NCI-H2107 (cell line): Measurements from ENCODE around the gene C6orf89.

Experiments used
- DNase-seq: peaks from one replicate; lab custom pipeline; 2025; lab: John Stamatoyannopoulos, UW

Gene C6orf89, protein sequence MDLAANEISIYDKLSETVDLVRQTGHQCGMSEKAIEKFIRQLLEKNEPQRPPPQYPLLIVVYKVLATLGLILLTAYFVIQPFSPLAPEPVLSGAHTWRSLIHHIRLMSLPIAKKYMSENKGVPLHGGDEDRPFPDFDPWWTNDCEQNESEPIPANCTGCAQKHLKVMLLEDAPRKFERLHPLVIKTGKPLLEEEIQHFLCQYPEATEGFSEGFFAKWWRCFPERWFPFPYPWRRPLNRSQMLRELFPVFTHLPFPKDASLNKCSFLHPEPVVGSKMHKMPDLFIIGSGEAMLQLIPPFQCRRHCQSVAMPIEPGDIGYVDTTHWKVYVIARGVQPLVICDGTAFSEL

GRCh38 chr6:36885461-36886401, at the start of gene C6orf89:
C6orf89 (plus strand) TSS chr6:36885952; CDS start chr6:36899445, 13,493 bp downstream.
- DNase-seq = peak; percentile 85

GRCh38 chr6:36836111-36837021, 49.4 kb upstream of the C6orf89 start:
- no peak for DNase-seq

- no peak for DNase-seq
These were observed 48.8 kb upstream of the C6orf89 start for GRCh38 chr6:36837022-36837339.

- no peak for DNase-seq
These were observed 48.1 kb upstream of the C6orf89 start for GRCh38 chr6:36837686-36838085.

DNA sequence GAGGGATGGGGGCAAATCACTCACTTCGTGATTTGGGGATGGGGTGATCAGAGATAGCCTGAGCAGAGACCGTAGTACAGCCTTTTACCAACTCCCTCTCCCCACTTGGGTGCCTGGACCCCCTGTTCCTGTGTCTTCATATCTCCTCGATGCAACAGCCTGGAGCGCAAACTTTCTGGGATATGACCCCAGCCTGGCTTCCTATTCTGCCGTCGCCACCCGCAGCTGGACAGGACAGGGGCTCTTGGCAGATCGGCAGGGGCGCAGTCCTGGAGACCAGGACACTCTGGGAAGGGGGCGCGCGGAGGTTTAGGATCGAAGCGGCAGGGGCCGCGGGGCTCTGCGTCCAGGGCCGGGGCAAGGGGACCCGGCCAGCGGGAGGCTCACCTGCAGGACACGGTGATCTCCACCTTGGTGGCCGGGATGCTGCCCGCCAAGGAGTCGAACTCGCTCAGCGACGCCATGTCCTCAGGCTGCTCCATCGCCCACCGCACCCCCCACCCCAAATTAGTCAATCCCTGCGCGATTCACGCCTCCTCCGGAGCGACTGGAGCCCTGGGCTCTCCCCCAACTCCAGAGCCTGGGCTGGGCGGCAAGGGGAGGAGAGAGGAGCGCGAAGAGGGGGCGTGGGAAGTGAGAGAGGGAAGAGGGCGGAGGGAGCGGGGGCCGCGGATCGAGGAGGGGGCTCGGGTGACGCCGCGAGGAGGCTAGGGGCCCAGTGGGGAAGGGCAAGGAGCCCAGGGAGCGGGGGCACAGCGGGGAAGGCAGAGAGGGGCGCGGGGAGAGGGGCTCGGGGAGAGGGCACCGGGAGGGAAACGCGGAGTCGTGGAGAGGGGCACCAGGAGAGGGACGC, 46.6 kb upstream of the C6orf89 start, which contains the start of gene CPNE5:
TSS of gene CPNE5 (minus strand) at position 549 of the 853 bp plus-strand sequence. CDS start at position 482, 67 bp downstream.
- no peak for DNase-seq

DNA sequence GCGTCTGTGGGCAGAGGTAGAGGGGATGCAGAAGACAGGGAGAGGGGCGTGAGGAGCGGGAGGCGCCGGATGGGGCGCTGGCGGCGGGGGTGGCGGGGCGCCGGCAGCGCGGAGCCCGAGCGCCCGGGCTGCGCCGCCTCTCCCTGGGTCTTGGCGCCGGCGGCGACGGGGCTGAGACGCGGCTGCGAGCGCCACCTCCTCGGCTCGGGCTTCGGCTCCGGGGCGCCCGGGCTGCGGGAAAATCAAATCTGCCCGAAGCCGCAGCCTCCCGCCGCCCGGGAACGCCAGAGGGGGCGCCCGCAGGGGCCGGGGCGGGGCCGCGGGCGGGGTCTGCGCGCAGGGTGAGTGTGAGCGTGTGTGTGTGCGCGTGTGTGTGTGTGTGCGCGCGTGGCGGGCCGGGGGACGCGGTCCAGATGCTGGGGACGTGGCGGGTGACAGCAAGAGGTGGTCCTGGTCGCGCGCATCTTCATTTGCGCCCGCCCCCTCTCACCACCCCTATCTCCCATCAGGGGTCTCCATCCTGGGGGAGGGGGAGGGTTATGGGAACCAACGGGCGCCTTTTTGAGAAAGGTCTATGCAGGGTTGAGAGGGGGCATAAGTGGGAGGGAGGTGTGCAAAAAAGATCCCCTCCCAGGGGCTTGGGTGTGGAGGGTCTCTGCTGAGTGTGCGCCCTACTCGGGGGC, 45.9 kb upstream of the C6orf89 start:
- no peak for DNase-seq

- no peak for DNase-seq
These were observed 45.0 kb upstream of the C6orf89 start for GRCh38 chr6:36840432-36841403.

DNA sequence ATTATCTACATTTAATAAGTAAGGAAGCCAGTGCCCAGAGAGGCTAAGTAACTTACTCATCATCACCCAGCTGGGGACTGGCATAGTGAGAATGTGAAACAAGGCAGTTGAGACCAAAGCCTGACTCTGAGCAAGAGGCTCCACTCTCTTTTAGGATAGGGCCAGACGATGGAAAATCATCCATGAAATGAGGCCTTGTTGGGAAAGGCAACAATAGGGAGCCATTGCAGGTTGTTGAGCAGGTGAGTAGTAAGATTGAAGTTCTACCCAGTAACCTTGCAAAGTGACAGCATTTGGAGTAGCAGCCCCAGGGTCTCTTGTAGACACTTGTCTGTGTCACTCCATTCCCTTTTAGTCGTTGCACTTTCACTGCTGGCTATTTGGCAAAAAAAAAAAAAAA, 44.0 kb upstream of the C6orf89 start:
- DNase-seq = no peak

DNA sequence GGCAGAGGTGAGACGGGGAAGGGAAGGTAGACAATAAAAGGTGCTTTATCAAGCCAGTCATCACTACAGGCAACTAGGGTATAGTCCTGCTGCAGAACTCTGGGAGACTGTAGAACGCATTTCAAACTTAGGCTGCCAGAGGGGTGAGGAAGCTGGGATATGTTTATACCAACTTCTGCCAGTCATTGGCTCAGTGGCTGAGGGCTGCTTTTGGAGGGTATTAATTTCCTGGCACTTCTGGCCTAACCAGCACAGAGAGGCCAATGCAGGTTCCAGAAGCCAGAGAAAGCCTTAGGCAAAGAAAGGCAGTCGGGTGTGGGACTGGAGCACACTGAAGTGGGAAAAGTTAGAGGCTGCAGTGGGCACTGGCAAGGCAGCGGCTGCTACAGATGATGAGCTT, 42.6 kb upstream of the C6orf89 start:
- no peak for DNase-seq

DNA sequence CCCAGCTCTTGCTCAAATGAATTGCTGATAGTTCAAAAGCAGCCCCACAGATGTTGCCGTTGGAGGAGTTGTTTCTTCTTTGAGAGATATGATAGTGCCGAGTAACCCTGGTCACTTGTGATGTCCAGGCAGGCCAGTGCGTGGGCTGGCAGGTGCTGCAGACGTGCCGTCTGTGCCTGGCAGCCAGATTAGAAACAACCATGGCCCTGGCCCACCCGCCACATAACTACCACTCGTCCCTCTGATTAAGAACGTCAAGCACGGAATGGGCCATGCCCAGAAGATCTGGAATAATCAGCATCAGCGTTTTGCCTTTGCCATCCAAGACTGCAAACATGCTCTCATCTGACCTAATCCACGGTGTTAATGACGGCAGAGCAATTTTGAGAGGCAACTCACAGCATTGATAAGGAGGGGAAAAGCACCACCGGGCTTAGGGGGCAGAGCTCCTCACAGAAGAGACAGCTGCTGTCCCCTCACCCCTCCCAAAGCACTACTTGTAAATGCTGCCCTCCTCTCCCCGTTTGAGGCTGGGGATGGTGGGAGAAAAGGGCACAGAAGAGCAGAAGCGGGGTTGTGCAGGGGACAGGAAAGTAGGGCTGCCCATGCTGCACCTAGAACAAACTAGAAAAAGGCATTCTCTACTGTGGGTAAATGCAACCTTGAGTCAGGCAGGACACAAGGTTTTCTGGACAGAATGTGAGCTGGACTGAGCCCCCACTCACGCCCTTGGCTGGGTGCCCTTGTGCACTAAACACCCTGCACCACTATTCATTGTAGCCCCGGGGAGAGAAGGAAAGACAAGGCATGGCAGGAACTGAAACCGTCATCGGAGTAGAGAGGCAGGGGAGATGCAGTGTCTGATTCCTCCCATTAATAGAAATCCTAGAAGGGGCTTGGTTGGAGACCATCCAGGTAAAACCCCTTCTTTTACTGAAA, 41.3 kb upstream of the C6orf89 start:
- DNase-seq = no peak

- no peak for DNase-seq
These were observed 40.5 kb upstream of the C6orf89 start for GRCh38 chr6:36845233-36845632.

DNA sequence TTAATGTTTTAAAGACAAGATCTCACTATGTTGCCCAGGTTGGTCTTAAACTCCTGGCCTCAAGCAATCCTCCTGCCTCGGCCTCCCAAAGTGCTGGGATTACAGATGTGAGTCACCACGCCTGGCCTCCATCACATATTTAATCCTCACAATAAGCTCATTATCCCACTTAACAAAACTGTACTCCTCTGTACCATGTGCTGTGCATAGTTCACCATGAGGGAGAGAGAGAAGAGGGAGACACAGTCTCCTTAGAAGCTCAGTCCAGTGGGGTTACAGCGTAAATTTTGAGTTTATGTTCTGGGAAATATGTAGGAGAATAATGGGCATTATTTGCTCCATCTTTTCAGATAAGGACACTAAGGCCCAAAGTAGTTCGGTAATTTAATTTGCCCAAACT, 38.6 kb upstream of the C6orf89 start:
- no peak for DNase-seq

DNA sequence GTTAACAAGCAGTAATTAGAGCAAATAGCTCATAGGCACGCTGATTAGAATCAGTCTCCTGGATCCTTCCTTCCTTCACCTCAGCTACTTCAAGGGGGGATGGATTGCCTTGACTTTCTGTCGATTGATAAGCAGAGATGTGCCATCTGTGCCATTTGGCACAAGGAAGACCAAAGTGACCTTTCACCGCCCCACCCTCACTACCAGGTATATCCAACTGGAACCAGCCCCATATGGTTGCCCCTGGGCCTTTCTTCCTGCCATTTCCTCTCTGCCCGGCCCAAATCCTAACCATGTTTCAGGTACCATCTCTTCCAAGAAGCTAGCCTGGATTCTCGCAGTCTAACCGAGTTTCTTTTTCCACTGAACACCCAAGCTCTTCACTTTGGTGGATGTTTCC, 37.8 kb upstream of the C6orf89 start:
- no peak for DNase-seq

DNA sequence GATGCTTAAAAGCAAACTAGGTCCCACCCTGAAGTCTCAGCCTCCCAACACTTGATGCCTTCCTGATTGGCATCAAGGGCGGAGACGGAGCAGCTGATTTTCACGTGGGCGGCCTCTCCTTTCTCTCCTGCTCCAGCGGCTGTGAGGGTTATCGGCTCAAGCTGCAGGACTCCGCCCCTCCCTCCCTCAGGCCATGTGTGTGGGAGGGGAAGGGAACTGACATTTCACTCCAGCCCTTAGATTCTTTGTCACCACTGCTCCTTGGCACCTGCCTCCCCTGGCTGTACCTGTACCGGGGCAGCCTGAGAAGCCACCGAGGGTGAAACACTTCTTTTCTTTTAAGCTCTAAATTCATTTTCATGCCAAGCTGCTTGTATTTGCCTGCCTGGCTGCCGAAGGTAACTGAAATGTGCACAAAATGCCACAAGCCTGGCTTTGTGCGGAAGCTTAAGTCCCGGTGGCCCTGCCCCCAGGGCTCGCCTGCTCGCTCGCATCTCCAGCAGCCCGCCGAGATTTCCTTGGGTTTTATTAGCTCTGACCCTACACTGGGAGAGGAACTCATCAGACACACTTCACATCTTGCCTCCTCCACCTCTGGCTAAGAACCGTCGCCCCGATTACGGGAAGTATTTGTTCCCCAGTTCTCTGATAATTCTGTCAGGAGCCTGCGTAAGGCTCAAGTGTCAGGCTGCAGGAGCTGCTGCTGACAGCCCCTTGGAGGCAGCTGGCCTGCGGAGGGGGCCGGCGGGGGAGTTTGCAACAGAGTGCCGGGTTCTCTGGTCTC, 36.9 kb upstream of the C6orf89 start:
- no peak for DNase-seq

GRCh38 chr6:36850021-36850420, 35.7 kb upstream of the C6orf89 start:
- DNase-seq = no peak

GRCh38 chr6:36851149-36851614, 34.6 kb upstream of the C6orf89 start:
- peak; percentile 61 for DNase-seq

DNA sequence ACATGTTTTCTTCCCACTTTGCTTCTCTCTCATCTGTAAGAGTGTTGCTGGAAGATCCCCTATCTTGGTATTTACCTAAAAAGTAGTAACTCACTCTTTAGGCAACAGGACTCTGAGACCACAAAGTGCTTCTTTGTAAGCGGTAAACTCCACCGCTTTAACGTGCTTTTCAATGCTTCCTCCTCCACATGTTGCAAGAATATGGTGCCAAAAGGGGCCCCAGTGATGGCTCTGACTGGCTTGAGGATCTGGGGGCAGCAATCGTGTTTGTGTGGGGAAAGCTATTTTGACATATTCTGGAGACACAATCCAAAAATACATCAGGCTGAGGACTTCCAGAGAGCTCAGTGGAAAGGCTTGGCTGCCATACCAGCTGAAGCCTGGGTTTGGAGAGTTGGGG, 34.1 kb upstream of the C6orf89 start:
- DNase-seq = no peak
